ENCODE measurements around the gene PPARG. TPM values are rescaled to one million over a fixed set of nuclear protein-coding genes. Genes with fewer than 3 reads are reported as not detected.

PPARG gene
- total RNA-seq, 1 experiment from 2014 or later: 0.79 TPM

DNA sequence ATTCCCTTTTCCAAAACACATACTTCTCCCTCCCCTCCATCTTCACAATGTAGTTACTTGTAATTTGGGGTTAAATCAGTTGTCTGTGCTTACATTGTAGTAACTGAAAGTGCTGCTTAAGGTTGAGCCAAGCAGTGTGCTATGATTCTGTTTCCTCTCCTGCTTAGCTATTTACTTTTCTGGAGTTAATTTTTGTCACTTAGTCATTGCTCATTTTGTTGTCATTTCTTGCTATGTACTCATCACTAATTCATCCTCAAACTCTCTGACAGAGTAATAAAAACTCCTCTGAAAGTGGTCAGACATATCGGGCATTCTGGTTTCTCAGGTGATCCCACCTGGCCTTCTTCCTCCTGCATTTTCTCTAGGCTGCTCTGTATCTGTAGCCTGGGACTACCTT, 80.7 kb downstream of the PPARG start:
- Mint-ChIP-seq H3K27ac (no peak overlapping the region), H3K27me3 (ENCODE audit: low read depth) (no peaks in the 10 kb centered on the region; the same call in 1 of the 2 replicates), H3K4me1 (peaks cover 7% of the 10 kb centered on the region; the same call in 1 of the 2 replicates), H3K9me3 (peaks cover 17% of the 10 kb centered on the region), H3K36me3 (no peaks in the 10 kb centered on the region), H3K4me3 (no peak overlapping the region)
- POLR2A ChIA-PET: no interaction called here
- TF ChIP-seq NFYB (CRISPR knock-in tag; conservative IDR thresholded peaks at IDR 0.05; ENCODE audit: low read depth) (no peak), AR (CRISPR knock-in tag; IDR thresholded peaks at IDR 0.05) (no peak), HMGXB4 (CRISPR knock-in tag; IDR thresholded peaks at IDR 0.05) (no peak), ZNF512 (CRISPR knock-in tag; IDR thresholded peaks at IDR 0.05; ENCODE audit: borderline replicate concordance) (no peak), ESRRA (CRISPR knock-in tag; IDR thresholded peaks at IDR 0.05; ENCODE audit: borderline replicate concordance) (no peak), USF2 (CRISPR knock-in tag; IDR thresholded peaks at IDR 0.05) (no peak), MYBL2 (CRISPR knock-in tag; IDR thresholded peaks at IDR 0.05) (no peak), OVOL2 (CRISPR knock-in tag; IDR thresholded peaks at IDR 0.05; ENCODE audit: borderline replicate concordance) (no peak), FOXK1 (CRISPR knock-in tag; IDR thresholded peaks at IDR 0.05) (no peak), ZNF317 (CRISPR knock-in tag; IDR thresholded peaks at IDR 0.05; ENCODE audit: borderline replicate concordance, low read depth) (no peak), ZNF671 (CRISPR knock-in tag; IDR thresholded peaks at IDR 0.05) (no peak)
- TF ChIP-seq, protein P1, sequence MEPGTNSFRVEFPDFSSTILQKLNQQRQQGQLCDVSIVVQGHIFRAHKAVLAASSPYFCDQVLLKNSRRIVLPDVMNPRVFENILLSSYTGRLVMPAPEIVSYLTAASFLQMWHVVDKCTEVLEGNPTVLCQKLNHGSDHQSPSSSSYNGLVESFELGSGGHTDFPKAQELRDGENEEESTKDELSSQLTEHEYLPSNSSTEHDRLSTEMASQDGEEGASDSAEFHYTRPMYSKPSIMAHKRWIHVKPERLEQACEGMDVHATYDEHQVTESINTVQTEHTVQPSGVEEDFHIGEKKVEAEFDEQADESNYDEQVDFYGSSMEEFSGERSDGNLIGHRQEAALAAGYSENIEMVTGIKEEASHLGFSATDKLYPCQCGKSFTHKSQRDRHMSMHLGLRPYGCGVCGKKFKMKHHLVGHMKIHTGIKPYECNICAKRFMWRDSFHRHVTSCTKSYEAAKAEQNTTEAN (CRISPR knock-in tag; IDR thresholded peaks at IDR 0.05): no peak
- no peak for DNase-seq (ENCODE audit: low spot score)
- ATAC-seq: no peak
- CTCF ChIA-PET: no interaction called here

- no peaks in the 10 kb centered on the region for H3K36me3 Mint-ChIP-seq
- H3K4me3 Mint-ChIP-seq: no peak overlapping the region
- peak; percentile 73 for ATAC-seq
- peaks cover 15% of the 10 kb centered on the region for H3K9me3 Mint-ChIP-seq
- DNase-seq (ENCODE audit: low spot score): no peak
- peaks cover 7% of the 10 kb centered on the region; the same call in 1 of the 2 replicates for H3K4me1 Mint-ChIP-seq
- H3K27me3 Mint-ChIP-seq (ENCODE audit: low read depth): no peaks in the 10 kb centered on the region
- ChIA-PET POLR2A (no interaction called here), CTCF (interaction anchor here (1.0 kb wide), 1 partner anchor 109 kb away, joined by 7 read pairs; no protein-coding TSS in a partner anchor)
- no peak overlapping the region for H3K27ac Mint-ChIP-seq
- no peak for TF ChIP-seq ZNF219 (CRISPR knock-in tag; IDR thresholded peaks at IDR 0.05; ENCODE audit: borderline replicate concordance)
- TF ChIP-seq, protein P2, sequence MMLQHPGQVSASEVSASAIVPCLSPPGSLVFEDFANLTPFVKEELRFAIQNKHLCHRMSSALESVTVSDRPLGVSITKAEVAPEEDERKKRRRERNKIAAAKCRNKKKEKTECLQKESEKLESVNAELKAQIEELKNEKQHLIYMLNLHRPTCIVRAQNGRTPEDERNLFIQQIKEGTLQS (CRISPR knock-in tag; conservative IDR thresholded peaks at IDR 0.05): no peak
- TF ChIP-seq, protein P3, sequence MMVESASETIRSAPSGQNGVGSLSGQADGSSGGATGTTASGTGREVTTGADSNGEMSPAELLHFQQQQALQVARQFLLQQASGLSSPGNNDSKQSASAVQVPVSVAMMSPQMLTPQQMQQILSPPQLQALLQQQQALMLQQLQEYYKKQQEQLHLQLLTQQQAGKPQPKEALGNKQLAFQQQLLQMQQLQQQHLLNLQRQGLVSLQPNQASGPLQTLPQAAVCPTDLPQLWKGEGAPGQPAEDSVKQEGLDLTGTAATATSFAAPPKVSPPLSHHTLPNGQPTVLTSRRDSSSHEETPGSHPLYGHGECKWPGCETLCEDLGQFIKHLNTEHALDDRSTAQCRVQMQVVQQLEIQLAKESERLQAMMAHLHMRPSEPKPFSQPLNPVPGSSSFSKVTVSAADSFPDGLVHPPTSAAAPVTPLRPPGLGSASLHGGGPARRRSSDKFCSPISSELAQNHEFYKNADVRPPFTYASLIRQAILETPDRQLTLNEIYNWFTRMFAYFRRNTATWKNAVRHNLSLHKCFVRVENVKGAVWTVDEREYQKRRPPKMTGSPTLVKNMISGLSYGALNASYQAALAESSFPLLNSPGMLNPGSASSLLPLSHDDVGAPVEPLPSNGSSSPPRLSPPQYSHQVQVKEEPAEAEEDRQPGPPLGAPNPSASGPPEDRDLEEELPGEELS (CRISPR knock-in tag; IDR thresholded peaks at IDR 0.05): no peak
- TF ChIP-seq EMX1 (CRISPR knock-in tag; IDR thresholded peaks at IDR 0.05): no peak
- no peak for TF ChIP-seq GABPB1 (CRISPR knock-in tag; IDR thresholded peaks at IDR 0.05)
- TF ChIP-seq FOXK1 (CRISPR knock-in tag; IDR thresholded peaks at IDR 0.05): no peak
- no peak for TF ChIP-seq NR1H2 (CRISPR knock-in tag; IDR thresholded peaks at IDR 0.05)
- TF ChIP-seq, protein P4, sequence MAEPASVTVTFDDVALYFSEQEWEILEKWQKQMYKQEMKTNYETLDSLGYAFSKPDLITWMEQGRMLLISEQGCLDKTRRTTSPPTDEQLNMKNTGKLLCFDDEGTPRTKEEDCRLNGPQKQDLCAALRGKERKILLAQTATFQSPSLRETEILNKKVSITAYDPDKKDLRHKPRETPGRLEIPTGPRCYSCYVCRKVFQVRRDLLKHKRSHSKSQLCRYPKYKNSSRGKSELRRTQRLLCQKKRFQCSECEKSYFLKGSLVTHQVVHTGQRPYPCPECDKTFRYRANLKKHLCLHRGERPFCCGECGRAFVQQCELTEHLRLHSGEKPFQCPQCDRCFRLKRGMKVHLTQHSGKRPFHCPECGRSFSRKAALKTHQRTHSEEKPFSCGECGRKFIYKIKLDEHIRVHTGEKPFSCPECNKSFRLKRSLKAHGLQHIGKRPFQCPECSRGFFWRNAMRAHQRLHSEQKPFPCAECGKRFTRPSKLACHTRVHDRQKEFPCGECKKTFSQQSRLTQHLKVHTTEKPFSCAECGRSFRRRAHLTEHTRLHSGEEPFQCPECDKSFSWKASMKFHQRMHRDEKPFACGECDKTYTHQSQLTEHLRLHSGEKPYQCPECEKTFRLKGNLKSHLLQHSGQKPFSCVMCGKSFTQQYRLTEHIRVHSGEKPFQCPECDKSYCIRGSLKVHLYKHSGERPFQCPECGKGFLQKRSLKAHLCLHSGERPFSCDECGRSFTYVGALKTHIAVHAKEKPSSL (CRISPR knock-in tag; conservative IDR thresholded peaks at IDR 0.05): no peak
- TF ChIP-seq CDX4 (CRISPR knock-in tag; IDR thresholded peaks at IDR 0.05; ENCODE audit: borderline replicate concordance): no peak
- TF ChIP-seq ZNF416 (CRISPR knock-in tag; IDR thresholded peaks at IDR 0.05): no peak
- no peak for TF ChIP-seq TCF7 (CRISPR knock-in tag; IDR thresholded peaks at IDR 0.05; ENCODE audit: low read depth)
Measured at GRCh38 chr3:12370758-12371157, 81.9 kb downstream of the PPARG start.
